SK-N-SH treated with all-trans-retinoic acid at 6 μM for 48 hours (cell line): Measurements from ENCODE around the gene CADM1.

Experiments used
- ARNTL ChIP-seq: fragments of 450-650 bp; formaldehyde crosslinking; IDR thresholded peaks from 2 replicates; pipeline ENCODE4 v1.5.0; 2020; ENCODE audit warnings: low read depth, mild to moderate bottlenecking, moderate library complexity, borderline replicate concordance
- ESRRG ChIP-seq: fragments of 250-450 bp; sonication (Bioruptor Pico); IDR thresholded peaks from 2 replicates; pipeline ENCODE4 v1.6.1; 2021; ENCODE audit warnings: mild to moderate bottlenecking
- PATZ1 ChIP-seq: fragments of 250-450 bp; sonication (Bioruptor Pico); IDR thresholded peaks from 2 replicates; pipeline ENCODE4 v1.8.0; 2020; ENCODE audit warnings: mild to moderate bottlenecking, moderate library complexity, borderline replicate concordance
- POU6F1 ChIP-seq: fragments of 250-450 bp; sonication (Bioruptor Pico); IDR thresholded peaks from 2 replicates; pipeline ENCODE4 v1.8.0; 2021; ENCODE audit warnings: low read depth, mild to moderate bottlenecking, moderate library complexity, borderline replicate concordance
- SNAI2 ChIP-seq: fragments of 250-450 bp; sonication (Bioruptor Pico); IDR thresholded peaks from 2 replicates; pipeline ENCODE4 v1.5.0; 2020; ENCODE audit warnings: mild to moderate bottlenecking, moderate library complexity
- ZC3H10 ChIP-seq: fragments of 250-450 bp; sonication (Bioruptor Pico); IDR thresholded peaks from 2 replicates; pipeline ENCODE4 v1.5.1; 2021; ENCODE audit warnings: mild to moderate bottlenecking, moderate library complexity
- ZFP3 ChIP-seq: fragments of 250-450 bp; sonication (Bioruptor Pico); IDR thresholded peaks from 2 replicates; pipeline ENCODE4 v1.5.0; 2020; ENCODE audit warnings: mild to moderate bottlenecking, moderate library complexity
- ZFP30 ChIP-seq: fragments of 450-650 bp; formaldehyde crosslinking; IDR thresholded peaks from 2 replicates; pipeline ENCODE4 v1.5.0; 2022; ENCODE audit warnings: mild to moderate bottlenecking, moderate library complexity
- ZNF565 ChIP-seq: fragments of 450-650 bp; formaldehyde crosslinking; conservative IDR thresholded peaks from 2 replicates; pipeline ENCODE4 v1.5.0; 2020; ENCODE audit warnings: low read depth, mild to moderate bottlenecking, moderate library complexity
- ZNF70 ChIP-seq: fragments of 450-650 bp; formaldehyde crosslinking; IDR thresholded peaks from 2 replicates; pipeline ENCODE4 v1.5.0; 2020; ENCODE audit warnings: mild to moderate bottlenecking, moderate library complexity

- TF ChIP-seq ZC3H10 (CRISPR knock-in tag) (no peak), ZFP3 (CRISPR knock-in tag) (no peak), ZNF565 (CRISPR knock-in tag) (no peak), ARNTL (CRISPR knock-in tag) (no peak), PATZ1 (CRISPR knock-in tag) (no peak), ZFP30 (no peak), SNAI2 (CRISPR knock-in tag) (no peak), POU6F1 (CRISPR knock-in tag) (no peak), ESRRG (no peak), ZNF70 (CRISPR knock-in tag) (no peak)
These were observed 140.3 kb downstream of the CADM1 start for GRCh38 chr11:115363921-115364320.
